HFF-Myc (cell line): ENCODE data around the gene UBE3B.

Experiments
- DNase-seq: peaks from one replicate; pipeline ENCODE4 v3.0.0-alpha.2; 2011; ENCODE audit warnings: low read depth; ENCODE audit errors: extremely low read depth
- H3K4me3 ChIP-seq: replicated peaks from 2 replicates; pipeline ENCODE4 v1.5.1; 2011; ENCODE audit warnings: low read depth, mild to moderate bottlenecking, control low read depth, low read length
- TF ChIP-seq, protein P1 (sequence below): IDR thresholded peaks from 2 replicates; pipeline ENCODE4 v1.5.1; 2012; ENCODE audit warnings: mild to moderate bottlenecking, low read depth, low read length, control low read depth; ENCODE audit errors: missing control alignments

Gene UBE3B

GRCh38 chr12:109524466-109525278 lies 47.2 kb downstream of the UBE3B start:
- TF ChIP-seq, protein P1, sequence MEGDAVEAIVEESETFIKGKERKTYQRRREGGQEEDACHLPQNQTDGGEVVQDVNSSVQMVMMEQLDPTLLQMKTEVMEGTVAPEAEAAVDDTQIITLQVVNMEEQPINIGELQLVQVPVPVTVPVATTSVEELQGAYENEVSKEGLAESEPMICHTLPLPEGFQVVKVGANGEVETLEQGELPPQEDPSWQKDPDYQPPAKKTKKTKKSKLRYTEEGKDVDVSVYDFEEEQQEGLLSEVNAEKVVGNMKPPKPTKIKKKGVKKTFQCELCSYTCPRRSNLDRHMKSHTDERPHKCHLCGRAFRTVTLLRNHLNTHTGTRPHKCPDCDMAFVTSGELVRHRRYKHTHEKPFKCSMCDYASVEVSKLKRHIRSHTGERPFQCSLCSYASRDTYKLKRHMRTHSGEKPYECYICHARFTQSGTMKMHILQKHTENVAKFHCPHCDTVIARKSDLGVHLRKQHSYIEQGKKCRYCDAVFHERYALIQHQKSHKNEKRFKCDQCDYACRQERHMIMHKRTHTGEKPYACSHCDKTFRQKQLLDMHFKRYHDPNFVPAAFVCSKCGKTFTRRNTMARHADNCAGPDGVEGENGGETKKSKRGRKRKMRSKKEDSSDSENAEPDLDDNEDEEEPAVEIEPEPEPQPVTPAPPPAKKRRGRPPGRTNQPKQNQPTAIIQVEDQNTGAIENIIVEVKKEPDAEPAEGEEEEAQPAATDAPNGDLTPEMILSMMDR = no peak
- DNase-seq = no peak
- no peak overlapping the region for H3K4me3 ChIP-seq

- TF ChIP-seq, protein P1 = no peak
- H3K4me3 ChIP-seq = no peak overlapping the region
- no peak for DNase-seq
Measured at GRCh38 chr12:109525279-109525585, 47.8 kb downstream of the UBE3B start.

DNA sequence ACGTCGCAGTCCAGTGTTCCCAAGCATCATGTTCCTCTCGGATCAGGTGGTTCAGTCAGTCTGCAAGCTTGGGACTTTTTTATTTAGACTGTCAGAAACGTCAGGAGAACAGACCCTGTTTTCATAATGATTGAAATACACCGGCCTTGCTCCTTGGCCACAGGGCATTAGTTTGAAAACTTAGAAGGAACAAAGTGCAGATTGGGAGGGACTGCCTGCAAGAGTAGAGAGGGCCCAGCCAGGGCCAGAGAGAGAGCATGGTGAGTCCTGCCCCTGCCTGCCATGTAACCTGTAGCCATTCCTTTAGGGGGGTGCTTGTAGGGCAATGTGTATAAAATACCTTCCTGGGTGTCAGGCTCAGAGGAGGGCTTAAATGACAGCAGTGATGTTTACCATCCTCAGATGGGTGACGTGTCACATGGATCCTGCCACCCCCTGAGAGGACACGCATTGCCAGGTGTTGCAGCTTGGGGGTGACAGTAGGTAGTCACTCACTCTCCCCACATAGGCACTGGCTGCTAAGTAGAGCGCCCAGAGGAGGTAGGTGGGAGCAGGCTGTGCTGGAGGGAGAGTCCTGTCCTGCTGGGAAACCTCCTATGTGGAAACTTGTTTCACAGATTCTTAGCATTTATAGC lies 50.2 kb downstream of the UBE3B start:
- DNase-seq = no peak
- TF ChIP-seq, protein P1 = no peak
- no peak overlapping the region for H3K4me3 ChIP-seq

DNA sequence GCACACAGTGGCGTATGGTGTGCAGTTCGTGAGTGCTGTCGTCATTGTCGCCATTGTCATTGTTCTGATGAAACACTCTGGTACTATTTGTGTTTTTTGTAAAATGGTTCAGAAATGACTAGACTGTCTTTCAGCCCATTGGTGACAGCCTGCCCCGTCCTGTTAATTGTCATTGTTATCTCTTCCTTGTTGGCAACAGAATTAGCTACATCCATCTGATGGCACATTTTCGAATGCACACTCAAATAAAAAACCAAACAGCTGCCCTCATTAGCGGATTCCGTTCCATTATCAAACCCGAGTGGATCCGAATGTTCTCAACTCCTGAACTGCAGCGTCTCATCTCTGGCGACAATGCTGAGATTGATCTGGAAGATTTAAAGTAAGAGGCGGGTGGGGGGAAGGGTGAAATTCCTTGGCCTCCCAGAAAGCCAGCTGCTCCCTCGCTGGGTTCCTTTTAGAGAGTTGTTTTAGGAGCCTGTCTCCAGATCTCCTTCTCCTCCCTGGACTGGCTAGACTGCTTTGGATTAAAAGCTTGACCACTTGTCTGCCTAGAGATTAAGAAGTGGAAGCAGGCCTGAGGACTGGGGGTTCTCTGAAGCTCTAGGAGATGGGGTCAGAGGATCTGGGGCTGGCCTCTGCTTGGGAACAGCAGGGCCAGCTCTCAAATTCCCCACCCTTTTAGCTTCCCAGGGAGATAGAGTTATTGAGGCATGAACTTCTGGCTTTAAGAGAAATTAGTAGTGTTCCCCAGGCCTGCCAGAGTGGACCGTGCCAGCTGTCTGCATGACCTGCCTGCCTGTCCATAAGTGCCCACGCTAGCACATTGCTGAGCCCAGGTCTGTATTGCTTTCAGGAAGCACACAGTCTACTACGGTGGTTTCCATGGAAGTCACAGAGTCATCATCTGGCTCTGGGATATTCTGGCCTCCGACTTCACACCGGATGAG lies 52.5 kb downstream of the UBE3B start:
- no peak overlapping the region for H3K4me3 ChIP-seq
- TF ChIP-seq, protein P1 = no peak

GRCh38 chr12:109531411-109531810 lies 54.0 kb downstream of the UBE3B start:
- no peak overlapping the region for H3K4me3 ChIP-seq
- no peak for DNase-seq
- TF ChIP-seq, protein P1 = no peak

More for the DNA sequence above, 52.5 kb downstream of the UBE3B start:
- no peak for DNase-seq

DNA sequence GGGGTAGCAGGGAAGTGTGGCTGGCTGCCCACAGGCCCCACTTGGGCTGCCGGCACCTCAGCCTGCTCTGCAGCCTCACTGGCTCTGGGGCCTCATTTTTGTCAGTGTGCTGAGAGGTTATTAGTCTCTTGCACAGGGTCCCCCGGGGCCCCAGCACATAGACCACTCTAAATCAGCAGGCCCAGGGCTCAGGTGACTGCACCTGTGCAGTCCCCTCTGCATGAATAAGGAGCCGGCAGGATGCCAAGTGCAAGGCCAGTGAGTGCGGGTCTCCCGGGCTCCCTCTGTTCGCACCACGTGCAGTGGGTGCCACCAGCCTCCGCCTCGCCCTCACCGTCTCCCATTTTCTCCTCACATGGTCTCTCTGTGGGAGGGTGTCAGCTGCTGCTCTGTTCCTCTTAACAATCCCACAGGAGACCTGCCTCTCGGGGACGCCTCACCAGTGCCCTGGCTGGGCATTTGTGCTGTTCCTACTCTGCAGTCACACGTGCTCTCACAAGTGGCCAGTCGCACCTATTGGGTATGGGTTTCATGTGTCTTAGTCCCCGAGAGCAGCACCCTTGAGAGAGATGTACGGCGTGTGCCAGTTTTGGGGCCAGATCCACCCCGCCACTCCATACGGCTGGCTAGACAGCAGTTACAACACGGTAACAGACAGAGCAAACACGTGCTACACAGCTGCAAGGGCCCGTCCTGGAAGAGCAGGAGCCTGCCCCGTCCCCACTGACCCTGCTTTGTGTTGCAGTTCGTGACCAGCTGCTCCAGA lies 55.5 kb downstream of the UBE3B start:
- TF ChIP-seq, protein P1 = no peak
- no peak for DNase-seq
- no peak overlapping the region for H3K4me3 ChIP-seq
